Skin epidermis (tissue), 12 donors: ENCODE data around the gene SCYL1.
A peak's percentile ranks its signal among the peaks of the same experiment; 100 is the strongest.
"Not testable (repeated sequence)": the region's sequence is repeated elsewhere in the genome, so short reads cannot be mapped to it uniquely, and the experiment has no call there.

Experiments used
- H3K27ac ChIP-seq, 21 experiments: fragments of 200-600 bp; sonication (generic) in 11 of 21; one replicate each; pipeline ENCODE4 v1.5.0; 2020; ENCODE audit warnings: mild to moderate bottlenecking in 3 of 21, inconsistent platforms in 2 of 21, moderate library complexity in 2 of 21
- H3K4me3 ChIP-seq, 7 experiments: fragments of 200-600 bp; sonication (generic) in 2 of 7; one replicate each; pipeline ENCODE4 v1.5.0; 2020; ENCODE audit warnings: inconsistent platforms in 2 of 7, mild to moderate bottlenecking in 2 of 7, moderate library complexity in 1 of 7

Gene SCYL1

GRCh38 chr11:65559535-65559934, 34.7 kb downstream of the SCYL1 start:
- Histone ChIP-seq H3K27ac (peak overlapping the region in 18 of 21 experiments; percentile 64 to 95 (median 87)), H3K4me3 (no peak overlapping the region)

GRCh38 chr11:65559951-65560537, 35.2 kb downstream of the SCYL1 start:
- H3K27ac ChIP-seq, result peak overlapping the region in 12 of 21 experiments; percentile 14 to 93 (median 86)
- H3K4me3 ChIP-seq, result no peak overlapping the region

GRCh38 chr11:65560555-65561418, 35.9 kb downstream of the SCYL1 start:
- Histone ChIP-seq H3K4me3 (no peak overlapping the region), H3K27ac (peak overlapping the region in 11 of 21 experiments; percentile 14 to 88 (median 61))

- H3K4me3 ChIP-seq, result no peak overlapping the region
- H3K27ac ChIP-seq, result no peak overlapping the region
Measured at GRCh38 chr11:65562020-65562419, 37.1 kb downstream of the SCYL1 start.

GRCh38 chr11:65562788-65563187, 37.9 kb downstream of the SCYL1 start:
- no peak overlapping the region for H3K27ac ChIP-seq

GRCh38 chr11:65563601-65564000, 38.7 kb downstream of the SCYL1 start:
- H3K27ac ChIP-seq, result peak overlapping the region in 1 of 21 experiments; percentile 21
- H3K4me3 ChIP-seq, result no peak overlapping the region

More at GRCh38 chr11:65562788-65563187, 37.9 kb downstream of the SCYL1 start:
- no peak overlapping the region for H3K4me3 ChIP-seq

GRCh38 chr11:65564879-65565559, 40.1 kb downstream of the SCYL1 start:
- peak overlapping the region in 15 of 21 experiments; percentile 8 to 88 (median 61) for H3K27ac ChIP-seq
- H3K4me3 ChIP-seq, result not testable (repeated sequence)

- H3K4me3 ChIP-seq, result no peak overlapping the region
- peak overlapping the region in 16 of 21 experiments; percentile 8 to 88 (median 57) for H3K27ac ChIP-seq
Measured at GRCh38 chr11:65565624-65566453, 41.0 kb downstream of the SCYL1 start.

- peak overlapping the region; percentile 62 to 93 (median 73) for H3K4me3 ChIP-seq
- H3K27ac ChIP-seq, result peak overlapping the region; percentile 26 to 99 (median 93)
Measured at GRCh38 chr11:65569164-65569972, 44.5 kb downstream of the SCYL1 start.

GRCh38 chr11:65569973-65570918, 45.4 kb downstream of the SCYL1 start, which contains the start of gene ZNRD2:
ZNRD2 (plus strand) TSS chr11:65570477; CDS start chr11:65570492, 15 bp downstream.
- Histone ChIP-seq H3K27ac (peak within 1 kb of the TSS; percentile 26 to 99 (median 93)), H3K4me3 (peak within 1 kb of the TSS; percentile 62 to 93 (median 73))

- H3K27ac ChIP-seq, result peak overlapping the region in 15 of 21 experiments; percentile 73 to 99 (median 95)
- peak overlapping the region; percentile 62 to 93 (median 73) for H3K4me3 ChIP-seq
Measured at GRCh38 chr11:65571420-65571819, 46.5 kb downstream of the SCYL1 start.

GRCh38 chr11:65571940-65572339, 47.1 kb downstream of the SCYL1 start:
- peak overlapping the region in 20 of 21 experiments; percentile 36 to 99 (median 94) for H3K27ac ChIP-seq
- peak overlapping the region; percentile 51 to 73 (median 70) for H3K4me3 ChIP-seq

GRCh38 chr11:65572356-65573051, 47.6 kb downstream of the SCYL1 start, which contains the start of gene FAM89B:
FAM89B (plus strand) TSS chr11:65572538; CDS start chr11:65572670, 132 bp downstream.
- peak within 1 kb of the TSS in 20 of 21 experiments; percentile 72 to 99 (median 94) for H3K27ac ChIP-seq
- H3K4me3 ChIP-seq, result peak within 1 kb of the TSS; percentile 70 to 93 (median 73)

GRCh38 chr11:65573391-65574079, 48.7 kb downstream of the SCYL1 start:
- peak overlapping the region in 20 of 21 experiments; percentile 56 to 99 (median 94) for H3K27ac ChIP-seq
- peak overlapping the region; percentile 51 to 73 (median 70) for H3K4me3 ChIP-seq

- peak overlapping the region; percentile 51 to 73 (median 70) for H3K4me3 ChIP-seq
- peak overlapping the region; percentile 45 to 99 (median 93) for H3K27ac ChIP-seq
Measured at GRCh38 chr11:65574109-65574810, 49.4 kb downstream of the SCYL1 start.
